SK-N-MC (cell line): Measurements from ENCODE around the gene SORBS1.

Experiments used
- DNase-seq: peaks from one replicate; pipeline ENCODE4 v3.0.0-alpha.2; 2011; ENCODE audit warnings: low read depth, low spot score
- H3K27ac ChIP-seq: fragments of 200-600 bp; sonication (generic); 2 replicates; pipeline ENCODE4 v1.5.1; 2016; ENCODE audit warnings: mixed run types
- H3K36me3 ChIP-seq: fragments of 200-600 bp; sonication (generic); 2 replicates; pipeline ENCODE4 v1.6.1; 2017; ENCODE audit warnings: antibody characterized with exemption, low read length, mixed read lengths; ENCODE audit not compliant: insufficient read depth
- H3K4me3 ChIP-seq: fragments of 200-600 bp; sonication (generic); 2 replicates; pipeline ENCODE4 v1.5.1; 2016
- H3K9ac ChIP-seq: fragments of 200-600 bp; sonication (generic); 2 replicates; pipeline ENCODE4 v1.8.0; 2017; ENCODE audit warnings: mixed run types, mixed read lengths; ENCODE audit not compliant: insufficient read length
- H3K9me3 ChIP-seq: fragments of 200-600 bp; sonication (generic); 2 replicates; pipeline ENCODE4 v1.6.1; 2017; ENCODE audit warnings: low read depth, mild to moderate bottlenecking, antibody characterized with exemption, low read length, moderate library complexity, mixed read lengths
- EZH2 ChIP-seq: fragments of 200-600 bp; sonication (generic); IDR thresholded peaks from one replicate; pipeline ENCODE4 v1.6.1; 2017; ENCODE audit warnings: antibody characterized with exemption
- FOXP2 ChIP-seq: optimal IDR thresholded peaks from 2 replicates; pipeline ENCODE3; 2011; ENCODE audit warnings: mild to moderate bottlenecking, moderate library complexity; ENCODE audit not compliant: insufficient read depth; ENCODE audit errors: extremely low read length, control extremely low read depth
- POLR2AphosphoS5 ChIP-seq: IDR thresholded peaks from 2 replicates; pipeline ENCODE4 v1.6.1; 2012; ENCODE audit warnings: mild to moderate bottlenecking, low read depth, low read length, borderline replicate concordance

Gene SORBS1

GRCh38 chr10:95414844-95415485 is 146.2 kb downstream of the SORBS1 start:
- Histone ChIP-seq H3K9ac (no peak overlapping the region), H3K36me3 (no peaks in the 10 kb centered on the region), H3K27ac (no peak overlapping the region), H3K4me3 (no peak overlapping the region), H3K9me3 (no peaks in the 10 kb centered on the region)
- DNase-seq = no peak
- no peak for TF ChIP-seq FOXP2
- no peak for TF ChIP-seq POLR2AphosphoS5
- TF ChIP-seq EZH2 = no peak

DNA sequence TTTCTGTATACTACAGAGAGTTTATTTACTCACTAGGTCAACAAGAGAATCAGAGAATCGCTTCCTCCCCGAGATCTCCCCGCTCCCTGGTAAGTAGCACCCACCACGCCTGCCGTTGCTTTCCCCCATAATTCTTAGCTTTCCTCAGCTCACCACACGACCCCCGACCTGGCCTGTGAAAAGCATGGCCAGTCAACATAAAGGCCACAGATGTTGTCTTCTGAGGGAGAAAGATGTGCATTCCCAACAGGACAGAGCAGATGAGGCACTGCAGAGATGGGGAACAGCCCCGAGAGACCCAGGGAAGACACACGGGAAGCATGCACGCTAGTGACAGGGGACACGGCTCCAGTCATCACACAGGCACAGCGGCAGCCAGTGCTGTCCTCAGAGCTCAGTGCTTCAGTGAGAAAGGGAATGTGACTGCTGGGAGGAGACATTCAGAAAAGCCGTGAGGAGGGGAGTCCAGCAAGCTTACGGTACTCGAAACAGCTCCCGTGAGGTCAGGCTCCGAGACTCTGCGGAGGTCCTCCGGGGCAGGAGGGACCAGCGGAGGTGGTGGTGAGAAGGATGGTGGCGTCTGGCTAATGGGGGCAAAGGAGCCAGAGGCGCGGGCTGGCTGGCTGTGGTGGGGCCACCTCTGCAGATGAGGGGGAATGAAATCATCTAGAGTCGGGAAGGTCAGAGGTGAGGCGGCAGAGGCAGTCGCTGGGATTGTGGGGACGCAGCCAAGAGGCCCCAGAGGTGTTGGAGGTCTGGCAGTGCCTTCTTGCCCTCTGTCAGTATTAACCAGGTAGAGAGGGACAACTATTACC is 146.9 kb downstream of the SORBS1 start:
- Histone ChIP-seq H3K36me3 (no peaks in the 10 kb centered on the region), H3K9ac (no peak overlapping the region), H3K27ac (no peak overlapping the region), H3K4me3 (no peak overlapping the region), H3K9me3 (no peaks in the 10 kb centered on the region)
- TF ChIP-seq POLR2AphosphoS5 = no peak
- no peak for TF ChIP-seq FOXP2
- TF ChIP-seq EZH2 = no peak
- DNase-seq = no peak

DNA sequence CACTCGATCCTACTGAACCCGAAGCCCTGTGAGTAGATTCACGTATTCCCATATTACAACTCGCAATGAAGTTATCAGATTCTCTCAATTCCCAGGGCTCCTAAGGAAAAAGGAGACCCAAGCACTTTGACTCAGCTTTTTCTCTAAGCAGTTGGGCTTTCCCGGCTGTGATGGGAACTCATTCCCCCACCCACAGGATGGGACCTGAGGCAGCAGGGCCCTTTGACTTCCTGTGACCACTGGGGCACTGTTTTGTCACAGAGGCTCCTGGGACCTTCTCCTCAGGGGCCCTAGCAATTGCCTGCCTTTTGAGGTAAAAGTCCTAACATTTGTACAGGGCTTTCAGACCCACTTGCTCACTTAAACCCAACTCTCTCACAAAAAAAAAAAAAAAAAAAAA is 147.6 kb downstream of the SORBS1 start:
- DNase-seq = no peak
- Histone ChIP-seq H3K9ac (no peak overlapping the region), H3K27ac (no peak overlapping the region), H3K36me3 (no peaks in the 10 kb centered on the region), H3K4me3 (no peak overlapping the region), H3K9me3 (no peaks in the 10 kb centered on the region)
- TF ChIP-seq EZH2 (no peak), FOXP2 (no peak), POLR2AphosphoS5 (no peak)

GRCh38 chr10:95411635-95412034 is 149.5 kb downstream of the SORBS1 start:
- H3K9ac ChIP-seq = no peak overlapping the region
- no peak overlapping the region for H3K27ac ChIP-seq
- no peaks in the 10 kb centered on the region for H3K9me3 ChIP-seq
- DNase-seq = no peak
- no peak overlapping the region for H3K4me3 ChIP-seq
- TF ChIP-seq FOXP2 (no peak), POLR2AphosphoS5 (no peak), EZH2 (no peak)
- no peaks in the 10 kb centered on the region for H3K36me3 ChIP-seq

DNA sequence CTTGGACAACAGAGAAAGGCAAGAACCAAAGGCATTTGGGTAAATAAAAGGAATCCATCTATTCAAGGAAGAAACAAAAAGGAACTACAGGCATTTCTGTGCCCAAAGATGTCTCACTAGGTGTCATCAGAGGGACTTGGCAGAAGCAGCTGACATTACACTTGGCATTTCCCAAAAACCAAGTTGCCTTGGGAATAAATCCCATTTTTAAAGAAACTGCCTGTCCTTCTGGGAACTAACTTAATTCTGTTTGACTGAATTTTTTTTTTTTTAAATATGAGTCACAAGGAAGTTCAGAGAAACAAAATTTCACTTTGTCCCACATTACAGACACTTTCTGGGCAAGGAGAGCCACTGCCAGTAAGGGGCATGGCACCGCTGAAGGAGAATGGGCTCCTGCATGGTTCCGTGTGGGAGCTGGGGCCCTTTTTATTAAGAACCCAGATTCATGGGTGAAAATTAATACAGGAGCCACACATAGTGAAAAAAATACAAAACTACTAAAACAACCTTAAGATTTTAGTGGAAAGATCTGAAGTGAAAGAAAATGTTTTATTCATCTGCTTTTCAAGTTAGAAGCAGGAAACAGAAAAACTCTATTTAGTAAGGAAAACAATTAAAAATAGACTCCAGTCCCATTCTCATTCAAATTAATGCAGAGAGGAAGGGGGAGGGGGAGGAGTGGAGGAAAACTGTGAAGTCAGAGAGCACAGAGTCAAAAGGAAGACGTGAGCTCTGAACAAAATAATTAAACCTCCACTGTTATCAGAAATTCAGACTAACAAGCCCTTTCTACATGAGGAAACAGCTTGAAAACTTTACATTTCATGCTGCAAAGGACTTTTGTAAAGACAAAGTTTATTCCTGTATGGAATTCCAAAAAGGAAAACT is 151.9 kb downstream of the SORBS1 start:
- TF ChIP-seq POLR2AphosphoS5 = no peak
- no peak for TF ChIP-seq FOXP2
- TF ChIP-seq EZH2 = no peak

DNA sequence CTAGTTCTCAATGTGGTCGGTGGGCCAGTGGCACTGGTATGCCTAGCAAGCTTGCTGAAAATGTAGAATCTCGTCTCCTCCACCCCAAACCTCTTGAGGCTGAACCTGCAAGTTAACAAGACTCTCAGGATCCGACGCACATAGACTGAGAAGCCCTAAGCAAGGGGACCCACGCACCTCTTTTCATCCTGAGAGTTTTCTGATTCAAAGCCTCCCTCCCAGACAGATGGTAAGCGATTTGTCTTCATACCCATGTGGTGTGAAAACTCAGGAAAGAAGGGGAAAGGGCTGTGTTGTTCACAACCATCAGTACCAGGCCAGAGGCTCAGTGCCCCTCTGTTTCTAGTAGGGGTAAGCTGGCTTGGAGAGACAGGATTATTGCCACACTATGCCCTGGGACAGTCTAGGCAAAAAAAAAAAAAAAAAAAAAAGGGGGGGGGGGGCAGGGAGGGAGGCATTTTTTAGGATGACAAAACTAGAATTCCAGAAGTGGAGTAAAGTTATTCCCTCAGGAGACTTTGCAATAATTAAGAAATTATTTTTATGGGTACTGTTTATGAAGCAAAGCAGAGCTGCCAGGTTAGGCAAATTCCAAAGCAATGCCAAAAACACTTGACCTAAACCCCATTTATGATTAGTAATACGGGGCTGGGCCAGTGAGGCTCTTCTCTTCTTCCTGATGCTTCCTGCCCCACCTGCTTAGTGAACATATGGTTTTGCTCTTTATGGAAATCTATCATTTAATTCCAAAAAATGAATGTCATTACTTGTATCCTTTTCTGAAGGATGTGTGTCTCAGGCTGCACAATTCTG is 152.8 kb downstream of the SORBS1 start:
- H3K36me3 ChIP-seq = no peaks in the 10 kb centered on the region
- H3K9me3 ChIP-seq = no peaks in the 10 kb centered on the region
- no peak overlapping the region for H3K27ac ChIP-seq
- no peak for TF ChIP-seq POLR2AphosphoS5
- TF ChIP-seq EZH2 = no peak
- TF ChIP-seq FOXP2 = no peak
- no peak overlapping the region for H3K9ac ChIP-seq
- DNase-seq = no peak
- H3K4me3 ChIP-seq = no peak overlapping the region

More for the DNA sequence above, 151.9 kb downstream of the SORBS1 start:
- H3K4me3 ChIP-seq = no peak overlapping the region
- H3K9me3 ChIP-seq = no peaks in the 10 kb centered on the region
- no peak overlapping the region for H3K27ac ChIP-seq
- DNase-seq = no peak
- no peaks in the 10 kb centered on the region for H3K36me3 ChIP-seq
- H3K9ac ChIP-seq = no peak overlapping the region

GRCh38 chr10:95407546-95407945 is 153.6 kb downstream of the SORBS1 start:
- no peak overlapping the region for H3K9ac ChIP-seq
- no peak overlapping the region for H3K4me3 ChIP-seq
- no peaks in the 10 kb centered on the region for H3K36me3 ChIP-seq
- H3K9me3 ChIP-seq = no peaks in the 10 kb centered on the region
- H3K27ac ChIP-seq = no peak overlapping the region
- TF ChIP-seq EZH2 (no peak), FOXP2 (no peak), POLR2AphosphoS5 (no peak)
- DNase-seq = no peak
